GM21367 (cell line): ENCODE data around the gene RAD51AP2.
"Not testable (repeated sequence)": the region's sequence is repeated elsewhere in the genome, so short reads cannot be mapped to it uniquely, and the experiment has no call there.

Experiments
- ATAC-seq: cut with Tn5 transposase; IDR thresholded peaks from one replicate; pipeline ENCODE4 v1.9.1; 2021; ENCODE audit not compliant: unreplicated experiment

The RAD51AP2 gene

DNA sequence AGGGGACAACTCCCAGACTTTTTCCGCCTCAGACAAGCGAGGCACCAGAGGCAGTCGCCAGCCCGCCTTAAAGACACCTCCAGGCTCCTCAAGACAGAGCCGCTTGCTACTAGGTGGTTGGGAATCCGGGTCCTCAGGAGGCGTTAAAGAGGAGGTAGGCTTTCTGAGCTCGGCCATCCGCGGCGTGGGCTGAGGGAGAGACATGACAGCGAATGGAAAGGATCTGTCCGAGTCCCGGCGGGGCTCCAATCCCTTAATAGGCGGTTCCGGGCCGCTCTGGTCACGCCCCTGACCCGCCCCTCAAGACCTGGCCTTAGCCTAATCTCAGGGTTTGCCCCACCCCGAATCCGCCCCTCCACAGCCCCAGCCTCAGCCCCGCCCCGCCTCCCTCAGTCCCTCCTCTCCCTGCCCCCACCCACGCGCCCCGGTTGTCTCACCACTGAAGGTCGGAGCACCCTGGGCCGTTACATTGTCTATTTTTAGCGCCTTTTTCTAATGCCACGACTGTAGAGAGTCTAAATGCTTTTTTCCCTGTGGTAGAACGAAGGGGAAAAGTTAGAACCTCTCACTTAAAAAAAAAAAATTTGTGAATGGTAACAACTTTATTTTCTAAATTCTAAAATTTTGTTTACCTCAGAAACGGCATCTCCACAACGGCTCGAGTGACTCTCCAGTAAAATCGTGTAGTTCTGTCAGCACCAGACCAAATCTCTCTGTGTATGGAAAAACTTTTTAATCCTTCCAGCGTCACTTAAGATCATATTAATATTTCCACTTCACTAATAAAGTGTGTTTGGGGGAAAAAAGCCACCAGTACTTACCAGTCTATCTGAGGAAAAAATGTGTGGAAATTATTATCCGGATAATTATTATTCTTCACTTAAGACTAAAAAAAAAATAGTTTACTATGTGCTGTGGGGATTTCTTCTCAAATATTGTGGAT, at the start of gene RAD51AP2:
Gene RAD51AP2 (minus strand): TSS at position 229 of the 943 bp plus-strand sequence. CDS start 25 bp downstream, at position 204.
- ATAC-seq: peak; percentile 87

- not testable (repeated sequence) for ATAC-seq
Observed at GRCh38 chr2:17565726-17566125, 47.5 kb upstream of the RAD51AP2 start.

GRCh38 chr2:17558878-17559277, 40.6 kb upstream of the RAD51AP2 start:
- ATAC-seq: no peak

GRCh38 chr2:17558053-17558452, 39.8 kb upstream of the RAD51AP2 start:
- no peak for ATAC-seq

DNA sequence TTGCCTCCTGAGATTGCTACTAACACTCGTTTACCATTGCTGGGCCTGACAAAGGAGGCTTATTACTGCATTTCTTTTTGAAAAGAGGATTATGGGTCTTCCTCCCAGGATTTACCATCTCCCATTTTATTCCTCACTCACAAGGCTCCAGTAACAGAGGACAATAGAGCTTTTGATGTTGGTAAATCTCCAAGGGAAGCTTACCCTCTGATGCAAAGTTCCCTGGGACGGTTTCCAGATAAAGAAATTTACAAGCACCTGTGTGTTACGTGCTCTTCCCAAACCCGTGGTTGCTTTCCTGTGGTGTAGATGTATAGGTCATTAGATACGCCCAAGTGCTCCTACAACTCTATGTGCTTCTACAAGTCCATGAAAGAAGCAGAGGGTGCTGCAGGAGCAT, 39.4 kb upstream of the RAD51AP2 start:
- ATAC-seq: no peak

DNA sequence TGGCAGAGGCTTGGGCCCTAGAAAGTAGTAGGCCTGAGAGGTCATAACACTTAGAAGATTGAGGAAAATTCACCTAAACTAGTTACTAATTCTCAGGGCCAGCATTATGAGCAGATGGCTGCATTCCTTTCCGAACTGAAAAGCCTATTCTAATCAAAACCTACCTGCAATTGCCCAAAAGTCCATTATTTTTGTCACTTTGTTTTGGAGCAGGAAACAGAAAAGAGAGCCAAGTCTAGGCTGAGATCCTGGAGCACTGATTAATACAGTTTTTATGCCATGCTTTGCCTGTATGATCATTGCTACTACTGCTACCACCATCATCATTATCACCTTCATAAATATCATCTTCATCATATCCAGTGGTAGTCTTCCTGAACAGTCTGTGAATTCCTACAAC, 36.9 kb upstream of the RAD51AP2 start:
- ATAC-seq: no peak

GRCh38 chr2:17550907-17551306, 32.7 kb upstream of the RAD51AP2 start:
- ATAC-seq: no peak

DNA sequence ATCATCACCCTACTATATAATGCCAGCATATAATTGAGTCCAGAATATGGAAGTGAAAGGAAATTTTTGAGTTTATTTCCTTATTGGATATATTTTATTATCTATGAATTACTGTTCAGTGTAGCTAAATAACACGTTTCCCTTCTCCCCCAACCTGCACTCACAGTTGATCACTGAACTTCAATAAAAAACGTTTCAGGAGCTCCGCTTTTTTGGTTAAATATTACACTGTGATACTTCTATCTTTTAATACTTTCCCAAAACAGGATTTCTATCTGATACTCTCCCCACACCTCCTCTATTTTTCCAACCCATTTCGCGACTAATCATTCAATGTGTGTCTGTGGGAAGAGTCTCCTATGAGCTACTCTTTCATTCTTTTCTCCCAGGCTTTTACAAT, 29.5 kb upstream of the RAD51AP2 start:
- ATAC-seq: no peak

DNA sequence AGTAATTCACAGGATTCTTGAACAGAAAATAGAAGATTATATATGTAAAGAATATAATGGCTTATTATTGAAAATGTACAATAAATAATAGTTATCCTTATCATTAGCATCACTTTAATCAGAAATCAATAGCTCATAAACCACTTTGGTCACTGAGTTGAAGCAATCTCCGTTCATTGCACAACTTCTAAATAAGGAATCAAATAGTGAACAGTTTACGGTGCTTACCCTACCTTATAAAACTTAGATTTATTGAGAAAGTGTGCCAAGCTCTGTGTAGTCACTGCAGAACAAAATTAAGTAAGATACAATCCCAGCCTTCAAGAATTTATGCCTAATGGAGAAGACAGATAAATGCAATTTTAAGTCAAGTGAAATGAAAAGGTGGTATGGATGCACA, 29.0 kb upstream of the RAD51AP2 start:
- ATAC-seq: no peak

- ATAC-seq: no peak
Observed at GRCh38 chr2:17545680-17546613, 27.7 kb upstream of the RAD51AP2 start.

DNA sequence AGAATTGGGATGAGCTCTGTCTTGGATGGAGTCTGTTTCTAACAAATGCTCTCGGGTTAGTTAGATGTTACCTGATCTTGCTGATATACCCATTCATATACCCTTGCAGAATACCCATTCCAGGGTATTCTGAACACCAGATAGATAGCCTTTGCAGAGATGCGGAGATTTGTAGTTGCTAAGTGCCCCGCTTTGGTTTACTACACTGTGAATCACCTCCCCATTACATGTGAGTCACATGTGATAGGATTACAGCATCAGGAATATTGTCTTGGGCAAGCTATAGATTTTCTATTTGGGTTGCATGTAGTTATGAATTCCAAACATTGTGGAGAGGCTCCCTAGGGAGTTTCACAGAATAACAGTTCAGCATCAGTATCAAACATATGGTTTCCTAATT, 26.0 kb upstream of the RAD51AP2 start:
- ATAC-seq: no peak

GRCh38 chr2:17543848-17544247, 25.6 kb upstream of the RAD51AP2 start:
- no peak for ATAC-seq

- ATAC-seq: no peak
Observed at GRCh38 chr2:17543131-17543660, 25.0 kb upstream of the RAD51AP2 start.

- no peak for ATAC-seq
Observed at GRCh38 chr2:17542471-17542870, 24.2 kb upstream of the RAD51AP2 start.

GRCh38 chr2:17541531-17541950, 23.3 kb upstream of the RAD51AP2 start:
- ATAC-seq: no peak

DNA sequence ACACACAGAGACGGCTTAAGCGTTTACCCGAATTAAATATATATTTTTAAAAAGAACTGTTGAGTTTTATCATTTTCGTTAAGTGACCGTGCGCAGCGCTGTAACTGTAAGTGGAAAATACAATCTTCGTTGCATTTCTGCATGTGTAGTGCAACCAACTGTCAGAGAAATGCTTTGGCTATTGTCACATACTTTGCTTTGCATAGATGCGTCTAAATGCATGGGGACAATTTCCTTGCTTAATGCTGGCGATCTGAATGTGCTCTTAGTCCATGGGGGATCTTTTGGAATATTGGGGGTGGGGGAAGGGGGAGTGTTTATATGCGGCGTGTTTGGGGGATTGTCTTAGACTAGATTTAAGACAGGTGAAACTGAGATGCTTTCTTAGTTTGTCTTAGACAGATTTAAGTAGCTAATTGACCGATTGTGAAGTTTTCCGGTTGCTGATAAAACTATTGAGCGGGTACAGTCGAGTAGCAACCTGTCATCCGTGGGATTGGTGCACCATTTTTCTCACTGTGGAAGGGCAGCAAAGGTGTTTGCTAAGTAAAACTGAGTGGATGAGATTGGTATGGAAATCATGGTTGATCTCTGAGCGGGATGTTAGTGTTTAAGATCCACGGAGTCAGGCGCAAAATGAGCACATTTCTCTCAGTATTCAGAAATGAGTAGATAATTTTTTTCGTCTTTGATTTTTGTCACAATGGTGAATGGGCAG, 22.7 kb upstream of the RAD51AP2 start:
- no peak for ATAC-seq

GRCh38 chr2:17540093-17540812, 22.0 kb upstream of the RAD51AP2 start, which contains the start of gene VSNL1:
Gene VSNL1, plus strand, starts transcription at chr2:17540696. Its CDS starts 51,379 bp downstream, at chr2:17592075.
- ATAC-seq: no peak

GRCh38 chr2:17539611-17540092, 21.4 kb upstream of the RAD51AP2 start:
- no peak for ATAC-seq

GRCh38 chr2:17538844-17539554, 20.8 kb upstream of the RAD51AP2 start:
- peak; percentile 48 for ATAC-seq
